GM18511 (cell line): Measurements from ENCODE around the gene ANKRD12.

ENCODE experiments used
- ATAC-seq: cut with Tn5 transposase; IDR thresholded peaks from one replicate; pipeline ENCODE4 v1.9.1; 2021; ENCODE audit warnings: mild to moderate bottlenecking, moderate library complexity; ENCODE audit not compliant: unreplicated experiment

Gene ANKRD12

DNA sequence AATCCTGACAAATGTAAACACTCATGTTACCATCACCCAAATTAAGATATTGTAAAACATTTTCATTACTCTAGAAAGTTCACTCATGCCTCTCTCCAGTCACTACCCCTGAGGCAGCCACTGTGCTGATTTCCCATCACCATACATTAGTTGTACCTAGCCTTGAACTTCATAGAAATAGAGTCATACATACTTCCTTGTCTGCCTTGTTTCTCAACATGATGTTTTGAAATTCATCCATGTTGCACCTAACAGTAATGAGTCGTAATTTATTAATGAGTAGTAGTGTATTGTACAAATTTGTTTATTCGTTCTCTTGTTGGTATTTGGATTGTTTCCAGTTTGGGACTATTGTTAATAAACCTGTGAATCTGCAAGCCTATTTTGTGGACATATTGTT is 149.0 kb downstream of the ANKRD12 start:
- ATAC-seq: no peak

DNA sequence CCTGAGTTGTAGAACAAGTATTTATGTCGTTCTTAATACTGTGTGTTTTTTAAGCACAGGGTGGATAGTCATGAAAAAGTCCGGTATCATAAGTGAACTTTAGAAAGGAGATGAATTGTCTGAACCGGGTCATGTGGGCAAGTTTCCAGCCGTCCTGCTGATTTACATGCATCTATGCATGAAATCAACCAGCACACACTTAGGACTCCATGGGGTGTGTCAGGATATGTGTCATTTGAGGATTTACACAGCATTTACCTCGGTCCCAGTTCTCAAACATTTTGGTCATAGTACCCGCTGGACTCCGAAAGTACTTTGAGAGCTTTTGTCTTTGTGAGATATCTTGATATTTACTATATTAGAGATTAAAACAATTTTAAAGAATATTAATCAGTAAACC is 150.5 kb downstream of the ANKRD12 start:
- no peak for ATAC-seq

DNA sequence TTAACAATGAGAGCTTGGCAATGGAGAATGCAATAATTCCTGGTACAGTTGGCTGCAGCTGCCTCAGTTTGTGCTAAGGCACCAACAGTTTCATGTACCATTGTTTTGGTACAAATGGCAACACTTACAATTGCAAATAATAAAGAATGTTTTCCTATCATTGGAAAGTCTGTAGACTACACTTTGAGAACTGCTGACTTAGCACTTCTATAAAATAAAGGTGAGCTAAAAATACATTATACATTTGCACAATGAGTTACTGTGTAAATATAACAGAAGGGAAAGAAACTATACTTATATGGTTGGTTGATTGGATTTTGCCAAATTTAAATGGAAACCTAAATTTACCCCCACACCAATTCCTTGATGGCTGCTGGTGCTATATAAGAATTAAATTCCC is 153.1 kb downstream of the ANKRD12 start:
- ATAC-seq: no peak

DNA sequence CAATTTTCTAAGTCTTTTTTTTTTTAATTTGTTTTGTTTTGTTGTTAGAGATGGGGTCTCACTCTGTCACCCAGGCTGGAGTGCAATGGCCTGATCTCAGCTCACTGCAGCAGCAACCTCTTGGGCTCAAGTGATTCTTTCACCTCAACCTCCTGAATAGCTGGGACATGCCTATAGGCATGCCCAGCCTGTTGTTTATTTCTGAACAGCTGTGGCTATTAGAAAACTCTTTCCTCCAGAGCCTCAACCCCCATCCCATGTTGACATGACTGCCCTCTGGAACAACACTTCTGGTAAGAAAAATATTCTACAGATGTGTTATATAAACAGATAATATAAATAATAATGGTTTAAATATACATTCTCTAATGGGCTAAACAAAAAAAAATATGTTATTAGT is 153.6 kb downstream of the ANKRD12 start:
- ATAC-seq: no peak

DNA sequence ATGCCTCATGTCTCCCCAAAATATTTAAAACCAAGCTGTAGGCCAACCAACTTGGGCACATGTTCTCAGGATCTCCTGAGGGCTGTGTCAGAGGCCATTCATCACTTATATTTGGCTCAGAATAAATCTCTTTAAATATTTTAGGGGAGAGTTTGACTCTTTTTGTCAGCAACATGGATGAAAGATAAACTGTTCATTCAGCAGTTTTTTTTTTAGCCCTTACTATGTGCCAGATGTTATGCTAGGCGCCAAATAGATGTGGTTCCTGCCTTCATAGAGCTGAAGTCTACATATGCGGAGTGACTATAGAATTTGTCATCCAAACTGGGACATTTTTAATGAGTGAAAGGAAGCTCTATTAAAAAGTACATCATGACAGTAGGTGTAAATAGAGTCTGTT is 155.5 kb downstream of the ANKRD12 start:
- no peak for ATAC-seq

DNA sequence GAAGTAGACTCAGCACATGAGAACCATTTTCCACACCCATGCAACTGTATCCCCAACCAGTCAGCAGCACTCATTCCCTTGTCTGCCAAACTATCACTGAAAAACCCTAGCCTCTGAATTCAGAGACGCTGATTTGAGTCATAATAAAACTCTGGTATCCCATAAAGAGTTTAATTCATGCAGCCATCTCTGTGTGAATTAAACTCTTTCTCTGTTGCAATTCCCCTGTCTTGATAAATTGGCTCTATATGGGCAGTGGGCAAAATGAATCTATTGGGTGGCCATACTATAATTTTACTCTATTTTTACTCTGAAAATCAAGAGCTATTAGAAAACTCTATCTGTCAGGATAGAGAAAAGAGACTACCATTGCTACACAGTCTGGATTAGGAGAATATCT is 157.4 kb downstream of the ANKRD12 start:
- no peak for ATAC-seq

DNA sequence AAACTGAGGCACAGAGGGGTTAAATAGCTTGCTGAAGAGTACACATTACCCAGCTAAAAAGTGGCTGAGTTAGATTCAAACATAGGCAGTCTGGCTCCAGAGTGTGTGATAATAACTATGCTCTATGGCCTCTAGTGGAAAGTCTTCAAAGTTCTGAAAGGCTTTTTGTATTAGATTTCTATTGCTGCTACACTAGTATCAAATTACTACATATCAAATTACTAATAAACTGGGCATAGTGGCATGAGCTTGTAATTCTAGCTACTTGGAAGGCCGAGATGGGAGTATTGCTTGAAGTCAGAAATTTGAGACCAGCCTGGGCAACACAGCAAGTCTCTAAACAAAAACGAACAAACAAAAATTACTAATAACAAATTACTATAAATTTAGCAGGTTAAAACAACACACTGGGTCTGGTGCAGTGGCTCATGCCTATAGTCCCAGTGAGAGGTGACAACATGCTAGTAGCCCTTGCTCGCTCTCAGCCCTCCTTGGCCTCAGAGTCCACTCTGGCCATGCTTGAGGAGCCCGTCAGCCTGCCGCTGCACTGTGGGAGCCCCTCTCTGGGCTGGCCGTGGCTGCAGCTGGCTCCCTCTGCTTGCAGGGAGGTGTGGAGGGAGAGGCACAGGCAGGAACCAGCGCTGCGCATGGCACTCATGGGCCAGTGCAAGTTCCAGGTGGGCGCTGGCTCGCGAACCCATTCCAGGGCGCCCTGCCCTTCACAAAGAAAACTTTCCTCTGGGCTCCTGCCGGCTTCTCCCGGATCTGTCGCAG is 159.8 kb downstream of the ANKRD12 start:
- no peak for ATAC-seq

DNA sequence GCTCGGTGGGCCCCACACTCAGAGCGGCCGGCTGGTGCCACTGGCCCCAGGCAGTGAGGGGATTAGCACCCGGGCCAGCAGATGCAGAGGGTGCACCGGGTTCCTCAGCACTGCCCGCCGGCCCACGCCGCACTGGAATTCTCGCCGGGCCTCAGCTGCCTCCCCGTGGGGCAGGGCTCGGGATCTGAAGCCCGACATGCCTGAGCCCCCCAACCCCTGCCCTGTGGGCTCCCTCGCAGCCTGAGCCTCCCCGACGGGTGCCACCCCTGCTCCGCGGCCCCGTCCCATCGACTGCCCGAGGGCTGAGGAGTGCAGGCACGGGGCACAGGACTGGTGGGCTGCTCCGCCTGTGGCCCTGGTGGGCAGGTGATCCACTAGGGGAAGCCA is 160.4 kb downstream of the ANKRD12 start:
- no peak for ATAC-seq

DNA sequence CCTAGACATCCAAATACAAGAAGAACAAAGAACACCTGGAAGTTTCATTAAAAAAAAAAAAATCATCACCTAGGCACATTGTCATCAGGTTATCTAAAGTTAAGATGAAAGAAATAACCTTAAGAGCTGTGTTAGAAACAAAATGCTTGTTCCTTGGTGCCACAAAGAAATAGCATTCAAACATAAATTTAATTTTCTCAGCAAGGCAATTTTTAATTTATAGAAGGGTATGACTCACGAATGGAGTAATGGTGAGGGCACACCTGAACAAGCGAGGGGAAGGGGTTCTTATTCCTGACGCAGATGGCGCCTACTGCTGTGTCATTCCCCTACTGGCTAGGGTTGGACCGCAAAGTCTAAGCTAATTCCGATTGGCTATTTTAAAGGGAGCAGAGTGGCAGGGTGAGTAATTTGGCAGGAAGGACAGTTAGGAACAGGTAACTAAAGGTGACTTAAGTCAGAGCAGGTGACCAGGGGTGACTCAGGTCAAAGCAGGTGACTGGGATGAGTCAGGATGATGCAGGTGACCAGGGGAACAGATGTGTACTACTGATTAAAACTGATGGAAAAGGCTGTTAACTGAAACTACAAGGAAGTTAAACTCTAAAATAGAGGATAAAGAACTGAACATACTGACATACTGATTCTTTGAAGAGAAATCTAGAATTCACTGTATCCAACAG is 167.9 kb downstream of the ANKRD12 start:
- no peak for ATAC-seq

DNA sequence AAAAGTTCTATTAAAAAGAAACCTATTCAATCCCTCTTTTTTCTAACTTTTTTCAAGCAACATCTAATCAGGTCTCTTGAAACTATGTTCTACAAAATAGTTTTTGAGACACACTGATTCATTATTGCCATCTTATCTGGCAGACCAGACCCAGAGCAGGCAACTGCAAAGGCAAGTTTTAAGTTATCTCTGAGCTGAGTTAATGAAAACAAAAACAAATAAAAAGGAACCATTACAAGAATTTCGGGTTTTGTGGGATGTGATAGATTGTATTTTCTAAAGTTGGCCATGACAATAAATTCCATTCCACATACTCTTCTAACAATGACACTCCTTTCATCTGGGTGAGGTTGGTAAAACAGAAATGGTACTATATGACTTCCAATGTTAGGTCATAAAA is 182.8 kb downstream of the ANKRD12 start:
- no peak for ATAC-seq

DNA sequence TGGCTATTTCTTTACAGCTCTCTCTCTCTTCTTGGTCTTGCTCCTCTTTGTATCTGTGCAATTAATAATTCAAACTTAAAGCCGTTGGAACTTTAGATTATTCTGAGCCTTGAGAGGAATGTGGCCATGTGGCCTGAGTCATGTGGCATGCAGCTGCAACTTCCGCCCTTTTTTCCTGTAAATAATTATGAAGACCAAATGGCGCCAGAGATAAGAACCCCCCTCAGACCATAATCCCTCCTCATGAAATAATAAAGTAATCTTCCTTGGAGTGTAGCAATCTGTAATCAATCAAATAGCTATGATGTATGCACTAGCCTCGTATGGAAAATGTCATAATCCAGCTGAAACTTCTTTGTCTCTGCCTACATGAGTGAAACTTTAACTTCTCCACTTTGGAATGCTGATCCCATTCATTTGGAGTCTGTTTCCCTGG is 184.5 kb downstream of the ANKRD12 start:
- ATAC-seq: no peak

DNA sequence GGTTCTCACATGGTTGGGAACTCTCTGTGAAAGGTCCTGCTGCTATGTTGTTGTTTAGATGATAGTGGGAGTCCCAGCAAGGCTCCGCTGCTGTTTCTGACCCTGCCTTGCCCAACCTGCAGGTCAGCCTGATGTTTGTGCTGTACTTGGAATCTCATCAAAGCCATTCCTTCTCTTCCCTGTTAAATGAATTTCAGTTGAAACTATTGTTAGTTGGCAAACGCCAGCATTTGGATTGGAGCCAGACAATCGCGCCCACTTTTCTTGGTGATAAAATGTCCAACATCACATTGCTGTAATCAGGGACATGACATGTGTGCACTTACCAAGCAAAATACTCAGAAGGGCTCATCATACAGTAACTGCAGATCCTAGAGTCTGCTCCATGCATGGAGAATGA is 185.2 kb downstream of the ANKRD12 start:
- no peak for ATAC-seq

DNA sequence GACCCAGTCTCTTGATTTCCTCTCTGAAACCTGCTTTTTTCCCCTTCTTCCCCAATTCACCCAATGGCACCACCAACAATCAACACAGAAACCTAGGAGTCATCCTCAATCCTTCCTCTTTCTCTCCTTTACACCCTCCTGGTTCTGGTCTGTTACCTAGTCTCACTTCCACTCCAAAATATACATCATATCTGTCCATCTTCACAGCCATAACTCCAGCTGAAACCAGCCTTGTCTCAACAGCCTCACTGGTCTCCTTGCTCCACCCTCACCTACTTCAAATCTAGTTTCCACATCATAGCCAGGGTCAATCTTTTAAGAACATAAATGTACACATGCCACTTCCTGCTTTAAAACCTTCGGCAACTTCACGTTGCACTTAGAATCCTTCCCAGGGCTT is 186.2 kb downstream of the ANKRD12 start:
- ATAC-seq: no peak

DNA sequence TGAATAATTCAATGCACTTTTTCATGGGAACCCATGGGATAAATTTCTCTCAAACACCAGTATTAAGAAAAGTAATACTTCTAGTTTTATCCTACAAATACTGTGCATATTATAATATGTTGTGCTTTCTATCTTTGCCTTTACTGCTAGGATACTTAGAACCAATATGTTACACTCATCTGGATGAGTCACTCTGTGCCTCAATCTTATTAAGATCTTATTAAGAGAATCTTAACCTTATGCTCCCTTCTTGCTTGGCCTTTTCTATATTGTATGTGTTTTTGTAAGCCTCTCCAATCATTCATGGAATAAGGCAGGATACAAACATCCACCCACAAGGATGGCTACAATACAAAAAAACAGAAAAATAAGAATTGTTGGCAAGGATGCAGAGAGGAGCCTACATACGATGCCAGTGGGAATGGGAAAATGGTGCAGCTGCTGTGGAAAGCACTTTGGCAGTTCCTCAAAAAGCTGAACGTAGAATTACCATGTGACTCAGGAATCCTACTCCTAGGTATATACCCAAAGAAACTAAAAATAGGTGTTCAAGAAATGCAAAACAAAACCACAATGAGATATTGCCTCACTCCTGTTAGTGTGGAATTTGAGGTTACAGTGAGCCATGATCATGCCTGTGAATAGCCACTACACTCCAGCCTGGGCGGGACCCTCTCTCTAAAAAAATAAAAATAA is 187.3 kb downstream of the ANKRD12 start:
- no peak for ATAC-seq

DNA sequence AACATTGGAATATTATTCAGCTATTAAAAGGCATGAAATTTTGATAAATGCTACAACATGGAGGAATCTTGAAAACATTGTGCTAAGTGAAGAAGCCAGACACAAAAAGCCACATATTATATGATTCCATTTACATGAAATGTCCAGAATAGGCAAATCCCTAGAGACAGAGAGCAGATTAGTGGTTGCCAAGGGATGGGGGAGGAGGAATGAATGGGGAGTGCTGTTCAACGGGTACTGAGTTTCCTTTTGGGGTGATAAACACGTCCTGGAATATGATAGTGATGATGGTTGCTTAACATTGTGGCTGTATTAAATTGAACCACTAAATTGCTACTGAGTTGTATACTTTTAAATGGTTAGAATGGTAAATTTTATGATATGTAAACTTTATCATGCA is 189.1 kb downstream of the ANKRD12 start:
- ATAC-seq: no peak

DNA sequence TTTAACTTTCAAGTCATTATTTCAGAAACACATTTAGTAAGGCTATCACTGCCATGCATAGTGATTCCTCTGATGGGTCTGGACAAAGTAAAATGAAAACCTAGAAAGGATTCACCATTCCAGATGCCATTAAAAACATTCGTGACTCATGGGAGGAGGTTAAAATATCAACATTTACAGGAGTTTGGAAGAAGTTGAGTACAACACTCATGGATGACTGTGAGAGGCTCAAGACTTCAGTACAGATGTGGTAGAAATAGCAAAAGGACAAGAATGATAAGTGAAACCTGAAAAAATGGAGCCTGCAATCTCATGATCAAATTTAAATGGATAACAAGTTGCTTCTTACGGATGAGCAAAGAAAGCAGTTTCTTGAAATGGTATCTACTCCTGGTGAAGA is 192.2 kb downstream of the ANKRD12 start:
- no peak for ATAC-seq

DNA sequence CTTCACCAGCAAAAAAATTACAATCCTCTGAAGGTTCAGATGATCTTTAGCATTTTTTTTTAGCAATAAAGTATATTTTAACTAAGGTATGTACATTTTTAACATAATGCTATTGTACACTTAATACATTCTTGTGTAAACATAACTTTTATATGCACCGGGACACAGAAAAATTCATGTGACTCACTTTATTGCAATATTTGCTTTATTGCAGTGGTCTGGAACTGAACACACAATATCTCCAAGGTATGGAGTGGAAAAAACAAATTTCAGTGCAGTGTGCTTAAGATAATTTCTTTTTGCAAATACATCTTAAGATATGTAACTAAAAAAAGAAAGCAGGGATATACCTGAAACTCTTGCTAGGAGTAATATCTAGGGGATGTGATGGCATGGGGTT is 192.9 kb downstream of the ANKRD12 start:
- ATAC-seq: no peak

DNA sequence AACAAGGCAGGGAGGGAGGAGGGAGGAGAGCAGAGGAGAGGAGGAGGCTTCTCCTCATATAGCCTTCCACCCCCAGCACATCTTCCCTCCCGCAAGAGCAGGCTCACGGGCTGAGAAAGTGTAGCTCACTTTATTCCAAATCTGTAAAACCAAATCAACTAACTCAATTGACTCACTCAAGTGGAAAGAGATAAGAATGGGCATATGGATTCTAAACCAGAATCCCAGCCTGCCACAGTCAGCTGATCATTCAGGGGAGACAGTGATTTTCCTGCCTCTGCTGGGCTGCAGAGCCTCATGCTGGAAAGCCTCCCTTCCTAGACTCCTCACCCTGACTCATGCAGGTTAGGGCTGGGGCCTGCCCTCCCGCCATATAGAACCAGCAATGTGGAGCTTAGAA is 193.8 kb downstream of the ANKRD12 start:
- ATAC-seq: no peak

DNA sequence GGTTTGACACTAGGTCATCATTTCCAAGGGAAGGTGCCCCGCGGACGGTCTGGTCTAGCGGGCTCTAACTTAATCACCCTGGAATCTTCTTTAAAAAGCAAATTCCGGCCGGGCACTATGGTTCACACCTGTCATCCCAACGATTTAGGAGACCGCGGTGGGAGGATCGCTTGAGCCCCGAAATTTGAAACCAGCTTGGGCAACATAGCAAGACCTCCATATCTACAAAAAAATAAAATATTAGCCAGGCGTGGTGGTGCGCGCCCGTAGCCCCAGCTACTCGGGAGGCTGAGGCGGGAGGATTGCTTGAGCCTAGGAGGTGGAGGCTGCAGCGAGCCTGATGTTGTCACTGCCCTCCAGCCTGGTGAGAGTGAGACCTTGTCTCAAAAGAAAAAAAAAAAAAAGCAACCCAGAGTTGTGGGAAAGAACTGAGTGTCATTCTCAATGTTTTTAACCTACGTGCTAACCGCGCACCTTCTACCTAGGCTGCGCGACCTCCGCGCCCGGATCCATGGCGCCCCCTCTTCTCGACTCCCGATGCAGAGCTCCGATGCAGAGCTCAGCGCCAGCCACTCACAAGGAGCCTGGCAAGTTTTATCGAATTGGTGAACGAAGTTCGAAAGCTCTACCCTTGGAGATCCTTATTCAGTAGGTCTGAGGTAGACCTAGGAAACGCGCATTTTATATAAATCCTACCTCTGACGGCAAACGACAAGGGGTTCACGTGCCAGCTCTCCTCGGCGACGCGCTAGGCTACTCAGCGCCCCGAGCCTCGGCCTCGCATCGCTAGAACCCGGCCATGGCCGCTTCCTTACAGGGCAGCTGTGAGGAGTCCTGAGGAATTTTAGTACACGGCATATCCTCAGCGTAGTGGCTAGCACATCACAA is 197.1 kb downstream of the ANKRD12 start:
- peak; percentile 47 for ATAC-seq

DNA sequence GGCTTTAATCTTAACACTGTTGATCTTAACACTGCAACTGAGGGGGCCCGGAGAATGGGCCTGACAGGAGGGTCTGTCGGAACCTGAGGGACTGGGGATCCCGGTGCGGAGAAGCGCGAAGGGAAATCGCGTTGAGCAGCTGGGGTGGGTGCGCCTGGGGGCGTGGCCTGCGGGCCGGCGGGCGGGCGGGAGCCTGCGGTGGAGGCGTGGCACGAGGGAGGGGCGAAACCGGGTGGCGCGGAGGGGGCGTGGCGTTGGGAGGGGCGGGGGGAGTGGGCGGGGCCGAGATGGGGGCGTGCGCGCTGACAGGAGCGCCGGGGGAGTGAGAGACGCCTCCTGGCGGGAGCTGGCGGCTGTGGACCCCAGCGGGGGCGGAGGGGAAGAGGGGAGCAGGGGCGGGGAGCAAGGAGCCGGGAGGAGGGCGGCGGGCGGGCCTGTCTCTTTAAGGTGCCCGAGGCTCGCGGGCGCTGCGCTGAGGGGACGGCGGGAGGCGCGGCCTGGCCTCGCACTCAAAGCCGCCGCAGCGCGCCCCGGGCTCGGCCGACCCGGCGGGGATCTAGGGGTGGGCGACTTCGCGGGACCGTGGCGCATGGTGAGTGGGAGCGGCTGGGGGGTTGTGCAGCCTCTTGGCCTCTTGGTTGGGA is 197.9 kb downstream of the ANKRD12 start, which contains the start of gene TWSG1:
Gene TWSG1 (plus strand): TSS at position 445 of the 644 bp plus-strand sequence. CDS start 2,457 bp downstream, outside the sequence.
- peak; percentile 85 for ATAC-seq
